AG09319 (cell line): Measurements from ENCODE around the gene LAMB1.

Experiments used
- DNase-seq: peaks from one replicate; pipeline ENCODE4 v3.0.0-alpha.2; 2010; ENCODE audit warnings: low read depth; ENCODE audit errors: extremely low read depth
- TF ChIP-seq, protein P1 (sequence below): IDR thresholded peaks from 2 replicates; pipeline ENCODE4 v1.5.1; 2011; ENCODE audit warnings: low read depth, mild to moderate bottlenecking, inconsistent platforms, low read length, moderate library complexity

Gene LAMB1

DNA sequence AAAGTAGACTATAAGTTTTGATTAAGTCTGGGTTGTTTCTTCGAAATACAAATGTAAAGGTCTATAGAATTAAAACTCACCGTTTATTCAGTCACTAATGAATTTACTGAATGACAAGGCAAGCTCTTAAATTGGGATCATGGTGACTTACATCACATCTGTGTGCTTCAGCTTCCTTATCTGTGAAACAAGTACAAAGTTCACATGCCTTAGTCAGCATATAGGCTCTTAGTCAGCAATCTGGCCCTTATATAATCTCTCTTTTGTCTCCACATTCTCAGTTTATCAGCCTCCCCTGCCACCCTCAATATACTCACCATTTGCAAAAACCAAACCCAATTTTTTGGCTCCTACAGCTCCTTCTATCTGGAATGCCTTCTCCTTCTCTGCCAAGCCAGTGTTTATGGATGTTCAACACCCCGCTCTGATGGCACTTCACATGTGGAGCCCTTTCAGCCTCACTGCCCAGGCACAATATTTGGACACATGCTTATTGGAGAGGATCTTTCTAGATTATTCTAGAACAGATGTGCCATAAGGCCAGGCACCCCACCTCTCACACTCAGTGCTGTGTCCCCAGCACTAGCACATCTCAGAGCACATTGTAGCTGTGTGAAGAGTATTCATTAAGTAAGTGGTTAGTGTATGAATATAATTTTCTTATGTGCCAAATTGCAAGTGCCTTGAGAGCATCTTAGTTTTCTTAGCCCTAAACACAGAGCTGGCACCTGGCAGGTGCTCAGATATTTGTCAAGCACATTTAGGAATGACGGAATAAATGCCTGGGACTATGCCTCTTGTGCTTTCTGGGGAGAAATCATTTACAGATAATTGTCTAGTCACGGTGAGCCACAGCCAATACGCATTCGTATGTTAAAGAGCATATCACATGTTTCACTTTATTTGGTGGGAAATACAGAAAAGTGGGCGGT is 9.8 kb upstream of the LAMB1 start:
- TF ChIP-seq, protein P1, sequence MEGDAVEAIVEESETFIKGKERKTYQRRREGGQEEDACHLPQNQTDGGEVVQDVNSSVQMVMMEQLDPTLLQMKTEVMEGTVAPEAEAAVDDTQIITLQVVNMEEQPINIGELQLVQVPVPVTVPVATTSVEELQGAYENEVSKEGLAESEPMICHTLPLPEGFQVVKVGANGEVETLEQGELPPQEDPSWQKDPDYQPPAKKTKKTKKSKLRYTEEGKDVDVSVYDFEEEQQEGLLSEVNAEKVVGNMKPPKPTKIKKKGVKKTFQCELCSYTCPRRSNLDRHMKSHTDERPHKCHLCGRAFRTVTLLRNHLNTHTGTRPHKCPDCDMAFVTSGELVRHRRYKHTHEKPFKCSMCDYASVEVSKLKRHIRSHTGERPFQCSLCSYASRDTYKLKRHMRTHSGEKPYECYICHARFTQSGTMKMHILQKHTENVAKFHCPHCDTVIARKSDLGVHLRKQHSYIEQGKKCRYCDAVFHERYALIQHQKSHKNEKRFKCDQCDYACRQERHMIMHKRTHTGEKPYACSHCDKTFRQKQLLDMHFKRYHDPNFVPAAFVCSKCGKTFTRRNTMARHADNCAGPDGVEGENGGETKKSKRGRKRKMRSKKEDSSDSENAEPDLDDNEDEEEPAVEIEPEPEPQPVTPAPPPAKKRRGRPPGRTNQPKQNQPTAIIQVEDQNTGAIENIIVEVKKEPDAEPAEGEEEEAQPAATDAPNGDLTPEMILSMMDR, result no peak
- DNase-seq, result no peak

DNA sequence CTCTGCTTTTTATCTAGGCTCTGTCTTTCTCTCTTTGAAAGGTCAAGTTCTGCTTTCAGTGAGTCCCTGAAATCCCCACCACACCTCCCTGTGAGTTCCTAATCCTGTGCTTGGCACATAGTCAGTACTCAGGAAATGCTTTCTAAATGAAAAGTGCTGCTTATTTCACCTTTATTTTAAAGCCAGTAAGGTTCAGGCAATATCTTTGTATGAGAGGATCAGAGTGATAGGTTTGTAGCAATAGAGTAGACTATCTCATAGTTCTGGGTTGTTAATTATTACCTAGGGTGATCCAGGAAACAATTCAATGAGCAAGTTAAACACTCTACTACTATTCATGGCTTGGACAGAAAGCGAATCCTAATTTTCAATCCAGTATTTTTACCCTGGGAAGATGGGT is 7.4 kb upstream of the LAMB1 start:
- TF ChIP-seq, protein P1, result no peak

DNA sequence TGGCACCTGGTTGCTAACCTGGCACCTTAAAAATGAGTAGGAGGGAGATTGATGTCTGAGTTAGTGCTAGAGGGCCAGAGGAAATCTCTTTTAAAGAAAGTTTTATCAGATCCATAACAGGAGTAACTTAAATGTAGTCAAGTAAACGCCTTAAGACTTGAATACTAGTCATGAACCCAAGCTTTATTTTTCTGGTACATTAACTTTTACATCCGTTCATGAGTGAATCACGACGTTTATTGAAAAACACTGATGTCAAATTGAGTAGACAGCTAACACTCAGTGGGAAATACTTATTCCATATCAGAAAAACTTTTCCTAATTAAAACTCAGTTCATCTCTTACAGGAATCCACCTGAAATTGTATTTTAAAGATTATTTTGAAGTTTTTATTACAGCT is 6.9 kb upstream of the LAMB1 start:
- TF ChIP-seq, protein P1, result no peak
- DNase-seq, result no peak

More for the DNA sequence above, 7.4 kb upstream of the LAMB1 start:
- DNase-seq, result no peak

GRCh38 chr7:108008827-108009226 is 5.9 kb upstream of the LAMB1 start:
- no peak for DNase-seq
- TF ChIP-seq, protein P1, result no peak

DNA sequence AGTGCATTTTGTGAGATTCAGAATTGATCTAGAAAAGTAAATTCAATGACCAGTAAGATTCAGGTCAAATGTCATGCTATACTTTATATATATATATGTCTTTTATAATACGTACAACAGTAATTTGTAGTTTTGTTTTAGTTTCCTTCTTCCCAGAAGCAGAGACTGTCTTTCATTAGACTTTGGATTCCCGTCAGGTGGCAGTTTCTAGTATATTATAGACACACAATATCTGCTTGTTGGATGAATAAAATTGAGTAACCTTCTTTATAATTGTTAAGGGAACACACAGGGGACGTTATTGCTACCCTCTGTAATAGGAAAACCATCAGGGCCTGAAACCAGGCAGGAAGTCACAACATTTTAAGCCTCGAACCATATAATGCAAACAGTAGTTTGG is 5.3 kb upstream of the LAMB1 start:
- TF ChIP-seq, protein P1, result no peak

DNA sequence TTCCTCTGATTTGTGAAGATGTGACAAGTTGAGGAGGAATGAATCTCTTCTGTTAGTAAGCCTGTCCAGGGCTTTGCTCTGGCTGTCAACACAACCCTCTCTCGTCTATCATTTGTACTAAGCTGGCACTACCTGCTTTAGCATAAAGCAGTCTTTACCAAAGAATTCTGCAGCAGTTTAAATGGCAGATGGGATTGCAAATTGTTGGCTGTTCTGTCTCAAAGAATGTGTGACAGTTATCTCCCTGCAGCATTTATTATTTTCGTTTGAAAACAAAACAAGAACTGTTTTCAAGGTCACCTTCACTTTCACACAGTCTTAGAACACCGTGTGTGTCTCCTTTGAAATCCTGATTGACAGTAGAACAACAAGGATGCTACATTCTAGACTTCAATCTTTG is 4.8 kb upstream of the LAMB1 start:
- DNase-seq, result no peak
- TF ChIP-seq, protein P1, result no peak

More for the DNA sequence above, 5.3 kb upstream of the LAMB1 start:
- no peak for DNase-seq

DNA sequence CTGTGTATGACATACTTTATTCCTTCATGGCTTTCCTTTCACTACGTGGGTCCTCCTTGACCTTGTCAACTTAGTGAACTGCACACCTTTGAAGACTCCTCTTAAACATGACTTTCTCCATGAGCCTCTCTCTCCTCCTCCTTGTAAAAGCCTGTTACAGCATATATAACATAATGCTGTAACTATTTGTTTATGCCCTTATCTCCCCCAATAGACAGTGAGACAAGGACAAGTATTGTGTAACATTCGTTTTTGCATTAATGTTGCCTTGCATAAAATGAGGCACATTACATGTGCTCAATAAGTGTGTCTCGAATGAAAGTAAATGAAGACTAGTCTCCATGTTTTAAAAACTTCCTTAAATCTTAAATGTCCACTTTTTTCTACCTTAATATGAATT is 4.3 kb upstream of the LAMB1 start:
- DNase-seq, result no peak
- TF ChIP-seq, protein P1, result no peak
